HG03103 (cell line): ENCODE measurements around the gene PRUNE1.

Source experiments
- ATAC-seq: cut with Tn5 transposase; IDR thresholded peaks from one replicate; pipeline ENCODE4 v1.9.1; 2021; ENCODE audit warnings: low read depth; ENCODE audit not compliant: unreplicated experiment

Gene PRUNE1, protein sequence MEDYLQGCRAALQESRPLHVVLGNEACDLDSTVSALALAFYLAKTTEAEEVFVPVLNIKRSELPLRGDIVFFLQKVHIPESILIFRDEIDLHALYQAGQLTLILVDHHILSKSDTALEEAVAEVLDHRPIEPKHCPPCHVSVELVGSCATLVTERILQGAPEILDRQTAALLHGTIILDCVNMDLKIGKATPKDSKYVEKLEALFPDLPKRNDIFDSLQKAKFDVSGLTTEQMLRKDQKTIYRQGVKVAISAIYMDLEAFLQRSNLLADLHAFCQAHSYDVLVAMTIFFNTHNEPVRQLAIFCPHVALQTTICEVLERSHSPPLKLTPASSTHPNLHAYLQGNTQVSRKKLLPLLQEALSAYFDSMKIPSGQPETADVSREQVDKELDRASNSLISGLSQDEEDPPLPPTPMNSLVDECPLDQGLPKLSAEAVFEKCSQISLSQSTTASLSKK

DNA sequence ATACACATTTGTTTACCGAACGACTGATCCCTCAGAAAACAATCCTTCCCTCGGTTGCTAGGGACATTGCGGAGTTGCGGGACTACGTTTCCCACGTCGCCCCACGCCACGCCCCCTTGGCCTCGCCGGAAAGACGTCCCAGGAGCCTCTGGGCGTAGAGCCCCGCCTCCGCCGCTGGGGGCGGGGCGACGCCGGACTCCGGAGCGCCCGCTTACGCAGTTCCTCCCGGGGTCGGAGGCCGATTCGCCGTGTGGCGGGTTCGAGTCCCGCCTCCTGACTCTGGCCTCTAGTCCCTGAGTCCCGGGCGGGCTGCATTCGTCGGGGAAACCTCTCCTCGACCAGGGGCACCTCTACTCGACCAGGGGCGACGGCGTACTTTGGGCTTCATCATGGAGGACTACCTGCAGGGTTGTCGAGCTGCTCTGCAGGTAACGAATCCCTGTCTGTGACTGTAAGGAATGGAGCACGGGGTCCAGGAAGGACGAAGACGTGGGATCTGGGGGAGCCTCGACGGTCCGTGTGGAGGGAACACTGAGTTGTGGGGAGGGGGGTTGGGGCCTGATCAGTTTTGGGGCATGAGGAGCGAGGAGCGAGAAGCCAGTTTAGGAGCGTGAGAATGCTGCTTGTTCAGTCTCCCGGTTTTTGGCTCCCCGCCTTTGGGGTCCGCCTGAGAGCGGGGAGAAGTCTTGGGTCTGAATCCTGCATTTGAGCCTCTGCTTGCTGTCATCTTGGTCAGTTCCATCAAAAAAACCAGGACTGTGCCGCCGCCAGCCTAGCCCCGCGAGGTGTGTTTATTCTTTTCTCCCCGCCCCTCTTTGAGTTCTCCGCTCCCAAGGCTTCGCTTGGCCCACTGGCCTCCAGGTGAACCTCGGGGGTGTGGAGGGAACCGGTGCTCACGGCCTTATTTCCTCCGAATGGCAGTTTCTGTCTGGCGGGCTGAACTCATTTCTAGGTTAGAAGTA is at the start of gene PRUNE1:
Gene PRUNE1 (plus strand): TSS at position 206 of the 962 bp plus-strand sequence. CDS start 184 bp downstream, at position 390.
- ATAC-seq: peak; percentile 77

DNA sequence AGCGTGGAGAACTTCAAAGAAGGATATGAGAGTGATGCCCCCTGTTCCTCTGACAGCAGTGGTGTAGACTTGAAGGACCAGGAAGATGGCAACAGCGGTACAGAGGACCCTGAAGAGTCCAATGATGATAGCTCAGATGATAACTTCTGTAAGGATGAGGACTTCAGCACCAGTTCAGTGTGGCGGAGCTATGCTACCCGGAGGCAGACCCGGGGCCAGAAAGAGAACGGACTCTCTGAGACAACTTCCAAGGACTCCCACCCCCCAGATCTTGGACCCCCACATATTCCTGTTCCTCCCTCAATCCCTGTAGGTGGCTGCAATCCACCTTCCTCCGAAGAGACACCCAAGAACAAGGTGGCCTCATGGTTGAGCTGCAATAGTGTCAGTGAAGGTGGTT is 47.6 kb upstream of the PRUNE1 start:
- ATAC-seq: no peak

DNA sequence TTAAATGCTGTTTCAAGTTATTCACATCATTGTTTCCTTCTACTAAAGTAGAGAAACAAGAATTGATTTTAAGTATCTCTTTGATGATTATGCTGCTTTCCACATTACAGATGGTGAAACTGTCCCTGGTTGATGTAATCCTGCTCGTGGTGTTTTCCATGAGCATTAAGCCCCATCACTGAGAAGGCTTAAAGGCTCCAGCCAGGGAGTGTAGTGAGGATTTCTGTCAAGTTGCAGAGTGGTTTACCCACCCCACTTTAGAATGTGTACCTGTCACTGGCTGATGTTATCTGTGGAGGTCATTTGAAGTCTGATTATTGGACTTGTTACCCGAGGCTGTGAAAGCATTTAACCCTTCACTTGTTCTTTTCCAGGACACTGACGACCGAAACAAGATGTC is 46.5 kb upstream of the PRUNE1 start:
- ATAC-seq: no peak

DNA sequence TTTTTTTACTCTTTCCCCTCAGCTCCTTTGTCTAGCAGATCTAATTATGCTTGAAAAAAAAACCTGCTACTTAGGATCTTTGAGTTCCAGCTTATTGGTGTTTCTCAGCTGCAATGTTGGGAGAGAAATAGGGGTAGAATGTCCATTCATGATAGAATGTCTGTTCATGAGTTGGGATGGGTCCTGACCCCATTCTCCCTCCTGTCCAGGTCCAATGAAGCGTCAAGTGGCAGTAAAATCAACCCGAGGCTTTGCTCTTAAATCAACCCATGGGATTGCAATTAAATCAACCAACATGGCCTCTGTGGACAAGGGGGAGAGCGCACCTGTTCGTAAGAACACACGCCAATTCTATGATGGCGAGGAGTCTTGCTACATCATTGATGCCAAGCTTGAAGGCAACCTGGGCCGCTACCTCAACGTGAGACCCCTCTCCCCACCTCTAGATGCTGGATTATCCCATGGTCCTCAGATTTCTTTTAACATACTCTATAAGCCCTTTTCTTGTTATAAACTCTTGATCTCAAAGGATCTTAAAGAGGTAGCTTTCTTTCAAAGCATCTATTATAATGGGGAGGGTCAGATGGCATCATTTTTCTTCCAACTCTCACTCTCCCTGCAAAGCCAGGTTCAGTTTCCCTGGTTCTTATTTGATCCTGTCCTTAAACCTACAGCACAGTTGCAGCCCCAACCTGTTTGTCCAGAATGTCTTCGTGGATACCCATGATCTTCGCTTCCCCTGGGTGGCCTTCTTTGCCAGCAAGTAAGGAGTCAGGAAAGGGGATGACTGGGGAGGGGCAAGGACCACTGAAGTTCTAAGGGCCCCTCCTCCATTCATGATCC is 44.7 kb upstream of the PRUNE1 start:
- ATAC-seq: no peak

DNA sequence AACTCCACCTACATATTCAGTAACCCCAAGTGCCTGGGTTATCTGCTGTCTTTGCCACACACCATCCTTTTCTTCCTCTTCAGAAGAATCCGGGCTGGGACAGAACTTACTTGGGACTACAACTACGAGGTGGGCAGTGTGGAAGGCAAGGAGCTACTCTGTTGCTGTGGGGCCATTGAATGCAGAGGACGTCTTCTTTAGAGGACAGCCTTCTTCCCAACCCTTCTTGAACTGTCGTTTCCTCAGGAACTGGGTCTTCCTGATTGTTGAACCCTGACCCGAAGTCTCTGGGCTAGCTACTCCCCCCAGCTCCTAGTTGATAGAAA is 44.1 kb upstream of the PRUNE1 start:
- ATAC-seq: no peak

DNA sequence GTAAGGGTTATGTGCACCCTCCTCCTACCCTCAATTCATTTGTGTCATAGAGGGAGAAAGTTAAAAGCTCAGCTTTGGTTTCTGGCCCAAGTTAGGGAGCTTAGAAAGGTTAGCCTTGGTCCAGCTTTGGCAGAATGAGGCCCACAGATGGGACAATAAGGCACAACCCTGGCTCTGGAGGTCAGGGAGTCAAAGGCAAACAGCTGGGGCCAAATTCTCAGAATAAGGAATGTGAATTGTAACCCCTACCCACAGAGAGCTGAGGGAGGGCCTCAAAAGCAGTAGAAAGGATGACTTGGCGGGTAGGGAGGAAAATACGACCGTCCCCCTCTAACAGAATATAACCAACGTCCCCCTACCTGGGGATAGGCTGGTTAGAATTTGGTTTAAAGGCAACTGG is 42.6 kb upstream of the PRUNE1 start:
- no peak for ATAC-seq

DNA sequence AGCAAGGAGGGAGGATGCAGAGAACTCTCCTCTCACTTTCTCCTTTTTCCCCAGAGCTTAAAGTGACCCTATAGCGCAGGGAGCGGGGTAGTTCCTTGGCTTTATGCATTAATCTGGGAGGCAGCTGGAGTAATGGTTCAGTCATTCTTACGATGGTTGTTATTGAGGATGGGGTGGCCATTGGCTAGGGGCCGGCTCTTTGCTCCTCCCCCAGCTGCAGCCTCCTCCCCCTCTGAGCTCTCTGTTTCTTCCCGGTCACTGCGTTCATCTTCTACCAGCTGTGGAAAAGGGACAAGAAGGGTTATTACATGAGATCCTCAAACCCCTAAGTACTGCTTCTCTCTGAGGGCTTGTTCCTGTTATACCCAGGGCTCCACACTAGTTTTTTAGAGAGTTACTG is 42.2 kb upstream of the PRUNE1 start:
- no peak for ATAC-seq

DNA sequence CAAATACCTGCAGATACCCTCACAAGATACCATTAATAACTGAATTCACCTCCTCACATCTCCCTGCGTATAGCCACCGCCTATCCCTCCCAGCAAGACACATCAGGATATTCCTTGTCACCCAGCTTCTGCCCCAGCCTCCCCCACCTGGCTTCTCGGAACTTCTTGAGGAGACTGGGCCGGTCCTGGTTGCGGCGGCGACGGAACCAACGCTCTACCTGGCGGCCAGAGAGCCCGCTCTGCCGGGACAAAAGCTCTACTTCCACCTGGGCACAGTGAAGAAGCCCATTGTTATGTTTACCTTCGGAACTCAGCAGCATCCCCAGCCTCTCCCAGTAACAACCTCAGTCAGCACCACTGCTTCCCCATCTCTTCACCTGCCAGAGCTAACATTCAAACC is 40.3 kb upstream of the PRUNE1 start:
- ATAC-seq: no peak

DNA sequence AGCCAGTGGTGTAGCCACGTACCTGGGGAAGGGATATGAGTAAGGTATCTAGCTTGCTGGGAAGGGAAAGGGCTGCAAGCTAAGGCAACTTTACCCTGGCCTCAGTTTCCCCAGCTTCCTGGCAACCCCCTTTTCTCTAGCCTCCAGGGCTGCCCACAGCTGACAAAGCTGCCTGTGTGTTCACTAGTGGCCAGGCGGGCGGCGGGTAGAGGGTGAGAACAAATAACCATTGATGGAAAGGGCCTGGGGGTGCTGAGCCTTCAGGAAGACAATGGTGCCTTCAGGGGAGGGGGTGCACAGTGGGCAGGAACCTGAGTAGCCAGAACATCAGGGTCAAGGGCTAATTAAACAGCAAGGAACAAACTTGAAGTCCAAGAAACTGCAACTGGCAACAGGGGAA is 39.8 kb upstream of the PRUNE1 start:
- no peak for ATAC-seq

DNA sequence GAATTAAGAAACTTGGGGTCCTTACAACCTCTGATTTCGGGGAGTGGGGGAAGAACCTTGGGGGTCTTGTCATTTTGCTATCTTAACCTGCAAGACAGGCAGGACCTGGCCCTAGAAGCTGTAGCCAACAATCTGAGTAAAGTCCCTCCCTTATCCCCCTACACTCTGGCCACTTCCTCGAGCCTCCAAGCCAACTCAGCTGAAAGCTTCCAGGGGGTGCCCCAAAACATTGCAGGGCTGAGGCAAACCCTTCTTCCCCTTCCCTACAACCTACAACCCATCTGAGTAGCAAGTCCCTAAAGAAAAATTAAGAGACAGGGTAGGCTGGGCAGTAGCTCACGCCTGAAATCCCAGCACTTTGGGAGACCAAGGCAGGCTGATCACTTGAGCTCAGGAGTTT is 38.6 kb upstream of the PRUNE1 start:
- ATAC-seq: no peak

DNA sequence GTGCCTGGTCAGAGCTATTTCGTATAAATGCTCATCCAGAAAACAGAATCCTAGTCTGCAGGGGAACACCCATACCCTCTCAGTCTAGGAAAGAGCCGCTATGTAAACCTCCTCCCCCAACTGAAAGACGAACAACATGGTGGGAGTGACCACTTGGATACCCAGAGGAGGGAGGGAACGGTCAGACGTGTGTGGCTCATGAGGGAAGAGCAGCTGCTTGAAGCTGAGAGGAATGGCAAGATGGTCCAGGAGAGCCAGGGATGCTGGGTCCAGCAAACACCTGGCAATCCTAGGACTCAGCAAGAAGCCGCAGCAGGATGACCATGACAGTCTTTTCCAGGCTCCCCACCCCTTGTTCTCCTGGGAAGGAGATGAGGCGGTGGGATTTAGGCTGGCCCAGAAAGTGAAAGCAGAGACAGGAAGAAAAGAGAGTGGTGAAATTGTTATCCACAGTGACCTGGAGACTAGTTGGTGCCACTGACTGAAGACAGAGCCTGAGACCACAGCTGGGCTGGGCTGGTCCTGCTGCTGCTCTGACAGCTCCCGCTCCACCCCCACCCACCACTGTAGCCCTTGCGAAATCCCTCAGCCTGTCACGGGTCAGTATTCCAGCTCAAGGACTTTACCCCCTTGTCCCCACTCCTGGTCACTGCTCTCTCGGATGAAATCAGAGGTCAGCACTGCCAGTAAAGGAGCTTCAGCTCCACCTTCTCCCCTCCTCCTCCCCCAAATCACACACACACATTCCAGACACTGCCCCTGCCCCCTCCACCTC is 37.3 kb upstream of the PRUNE1 start:
- no peak for ATAC-seq

DNA sequence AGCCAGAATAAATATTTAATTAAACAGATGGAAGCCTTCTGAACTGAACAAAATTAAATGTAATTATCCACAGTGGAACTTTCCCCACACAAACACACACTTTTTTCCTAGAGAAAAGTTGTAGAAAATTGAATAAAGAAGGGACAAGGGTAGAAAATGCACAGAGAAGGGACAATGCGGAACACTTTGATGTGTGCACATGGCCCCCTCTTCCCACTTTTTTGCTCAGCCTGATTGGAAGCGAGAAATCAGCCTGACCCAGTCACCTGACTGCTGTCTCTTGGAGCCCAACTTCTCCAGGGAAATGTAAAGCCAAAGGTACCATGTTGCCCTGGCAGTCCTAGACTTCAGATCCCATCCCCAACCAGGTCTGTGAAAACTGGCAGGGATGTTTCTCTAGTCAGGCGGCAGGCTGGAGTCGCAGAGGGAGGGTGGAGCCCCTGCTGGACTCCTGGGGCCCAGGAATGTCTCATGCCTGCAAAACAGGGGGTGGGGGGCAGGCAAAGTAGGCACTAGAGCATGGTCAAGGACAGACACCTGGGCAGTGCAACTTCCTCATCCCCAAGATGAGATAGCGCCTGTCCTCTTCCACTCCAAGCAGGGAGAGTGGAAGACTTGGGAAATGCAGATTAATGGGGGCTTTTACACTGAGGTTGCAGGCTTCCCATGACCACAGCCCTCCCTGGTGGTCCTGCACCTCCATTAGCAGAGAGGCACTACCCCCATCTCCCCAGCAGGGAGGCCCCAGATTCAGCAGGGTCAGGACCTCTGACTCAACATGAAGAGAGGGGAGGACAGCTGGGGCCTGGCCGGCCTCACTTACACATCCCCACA is 36.4 kb upstream of the PRUNE1 start:
- ATAC-seq: no peak

DNA sequence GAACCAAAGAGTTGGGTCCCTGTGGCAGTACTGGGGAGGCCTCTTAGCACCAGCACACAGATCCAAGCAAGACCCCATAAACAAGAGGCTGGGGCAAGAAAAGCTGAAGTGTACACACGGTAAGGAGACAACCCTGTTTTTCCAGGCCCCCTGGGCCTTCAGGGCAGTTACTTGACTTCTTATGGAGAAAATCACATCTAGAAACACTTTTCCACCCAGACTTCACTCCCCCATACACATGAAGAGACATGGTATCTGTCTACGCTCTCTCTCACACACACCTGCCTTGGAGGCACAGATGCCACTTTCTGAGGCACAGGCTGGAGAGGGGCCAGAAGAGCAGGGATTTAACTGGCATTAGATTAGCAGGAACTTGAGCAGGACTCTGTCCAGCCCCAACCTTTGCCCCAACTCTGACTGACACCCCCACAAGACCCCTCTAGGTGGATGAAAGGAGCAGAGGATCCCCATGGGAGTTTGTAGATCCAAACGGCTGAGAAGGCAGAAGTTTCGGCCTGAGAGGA is 35.8 kb upstream of the PRUNE1 start:
- ATAC-seq: no peak

DNA sequence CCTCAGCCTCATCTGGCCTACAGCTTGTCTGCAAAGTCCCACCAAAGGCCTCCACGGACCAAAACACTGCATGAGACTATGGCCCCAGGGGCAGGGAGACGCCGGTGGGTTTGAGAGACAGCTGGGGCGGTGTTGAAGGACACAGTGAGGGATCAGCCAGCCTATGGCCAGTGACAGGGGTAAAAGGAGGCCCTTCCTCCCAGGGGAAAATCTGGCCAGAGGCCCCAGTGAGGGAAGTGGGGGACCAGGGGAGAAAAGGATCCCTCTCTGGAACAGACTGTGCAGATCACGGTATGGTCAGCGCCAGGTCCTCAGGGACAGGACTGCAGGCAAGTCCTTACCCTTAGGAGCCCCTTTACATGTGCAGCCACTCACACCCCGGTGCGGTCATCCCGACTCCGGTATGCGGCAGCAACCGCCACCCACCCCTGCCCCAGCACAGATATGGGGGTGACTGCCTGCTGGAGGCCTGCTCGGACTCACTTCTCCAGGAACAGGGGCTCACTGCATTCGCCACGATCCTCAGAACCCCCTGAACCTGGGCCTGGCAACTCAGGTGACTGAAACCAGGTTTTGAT is 34.9 kb upstream of the PRUNE1 start:
- no peak for ATAC-seq

DNA sequence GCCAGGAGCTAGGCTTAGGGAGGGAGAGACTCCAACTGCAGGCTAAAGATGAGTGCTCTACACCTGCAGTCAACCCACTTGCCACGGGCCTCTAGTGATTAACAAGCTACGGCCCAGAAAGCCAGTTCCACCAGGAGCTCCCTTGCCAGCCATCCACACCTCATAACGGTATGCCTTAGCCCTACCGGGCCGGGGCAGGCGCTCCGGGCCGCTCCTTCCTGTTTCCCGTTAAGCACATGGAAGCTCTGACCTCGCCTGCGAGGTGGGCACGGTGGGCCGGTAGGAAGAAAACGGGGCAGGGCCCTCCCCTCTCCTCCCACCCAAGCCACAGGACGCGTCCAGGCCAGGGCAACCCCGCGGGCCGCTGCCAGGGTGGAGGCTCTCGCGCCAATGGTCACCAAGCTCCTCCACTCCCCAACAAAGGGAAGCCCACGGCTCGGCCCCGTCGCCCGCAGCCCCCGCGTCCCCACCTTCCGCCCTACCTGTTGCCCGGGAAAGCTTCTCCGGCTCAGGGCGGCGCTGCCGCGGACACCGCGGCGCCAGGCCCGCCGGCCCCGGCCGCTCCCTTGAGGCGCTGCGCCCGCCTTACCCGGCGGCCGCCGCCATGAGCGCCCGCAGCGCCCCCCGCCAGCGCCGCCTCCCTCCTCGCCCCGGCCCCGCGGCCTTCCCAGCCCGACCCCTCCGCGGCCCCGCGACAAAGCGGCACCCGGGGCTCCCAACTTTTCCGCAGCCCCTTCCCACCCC is 34.2 kb upstream of the PRUNE1 start:
- ATAC-seq: peak; percentile 33

DNA sequence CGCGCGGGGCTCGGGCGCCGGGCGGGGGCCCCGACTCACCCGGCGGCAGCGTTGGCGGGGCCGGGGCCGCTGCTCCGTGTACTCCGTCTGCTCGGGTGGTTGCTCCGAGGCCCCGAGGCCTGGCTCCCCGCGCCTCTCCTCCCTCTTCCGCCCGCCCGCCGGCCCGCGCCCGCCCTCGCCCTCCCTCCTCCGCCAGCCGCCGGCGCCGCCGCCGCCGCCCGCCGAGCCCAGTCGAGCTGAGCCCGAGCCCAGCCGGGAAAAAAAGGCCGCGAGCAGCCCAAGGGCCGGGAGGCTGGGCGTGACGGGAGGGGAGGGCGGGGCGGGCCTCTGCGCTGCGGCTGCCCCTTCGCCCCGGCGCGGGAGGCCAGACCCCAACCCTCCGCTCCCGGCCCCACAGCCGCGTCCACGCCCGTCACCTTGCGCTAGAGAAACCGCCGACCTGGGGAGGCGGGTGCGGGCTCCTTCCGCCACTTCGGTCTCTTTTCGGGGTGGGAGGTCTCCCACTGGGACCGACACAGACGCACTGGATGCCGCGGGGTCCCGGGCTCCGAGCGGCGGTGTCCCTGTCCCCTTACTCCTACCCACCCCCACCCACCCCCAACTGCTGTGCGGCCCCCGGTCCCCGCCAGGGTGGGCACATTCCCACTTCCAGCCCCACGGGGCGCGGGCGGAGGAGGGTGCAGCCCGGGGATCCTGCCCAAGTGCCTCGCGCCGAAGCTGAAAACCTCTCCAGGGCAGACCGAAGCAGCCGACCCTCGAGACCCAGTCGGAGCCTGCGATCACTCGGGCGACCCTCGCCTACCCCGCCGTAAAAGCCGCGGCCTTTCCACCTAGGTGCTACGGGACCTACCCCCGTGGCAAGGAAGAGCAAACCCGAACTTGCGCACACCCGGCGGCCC is 33.4 kb upstream of the PRUNE1 start, which contains the start of gene CERS2:
Gene CERS2 (minus strand): TSS at position 256 of the 899 bp plus-strand sequence. CDS start 5,745 bp downstream, outside the sequence.
- ATAC-seq: peak; percentile 39

DNA sequence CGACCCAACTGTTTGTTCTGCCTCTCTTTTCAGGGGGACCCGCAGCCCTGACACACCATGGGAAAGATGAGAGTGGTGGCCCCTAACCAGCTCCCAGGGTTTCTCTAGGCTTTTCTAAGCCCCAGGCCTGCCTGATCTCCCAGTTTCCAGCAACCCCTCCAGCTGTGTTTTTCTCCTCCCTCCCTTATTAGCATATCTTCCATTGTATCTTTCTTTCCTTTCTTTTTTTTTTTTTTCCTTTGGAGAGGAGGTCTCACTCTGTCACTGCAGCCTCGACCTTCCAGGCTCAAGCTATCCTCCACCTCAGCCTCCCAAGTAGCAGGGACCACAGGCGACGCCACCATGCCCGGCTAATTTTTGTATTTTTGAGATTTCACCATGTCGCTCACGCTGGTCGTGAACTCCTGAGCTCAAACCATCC is 31.8 kb upstream of the PRUNE1 start:
- ATAC-seq: no peak
